ENCODE results near the gene TNFRSF9.

Gene TNFRSF9

GRCh38 chr1:7869136-7869920 lies 71.3 kb downstream of the TNFRSF9 start:
- DNase-seq (ENCODE audit: low read depth): no peak

GRCh38 chr1:7868070-7868780 lies 72.4 kb downstream of the TNFRSF9 start:
- no peak for DNase-seq (ENCODE audit: low read depth)

- no peak for DNase-seq (ENCODE audit: low read depth)
These were observed 74.7 kb downstream of the TNFRSF9 start for GRCh38 chr1:7865978-7866377.
